GM20000 (cell line): ENCODE data around the gene TTK.
A peak's percentile ranks its signal among the peaks of the same experiment; 100 is the strongest.

Experiments used
- DNase-seq: peaks from one replicate; pipeline ENCODE4 v3.0.0; 2012; ENCODE audit warnings: low spot score
- TF ChIP-seq, protein P1 (sequence below): IDR thresholded peaks from 2 replicates; pipeline ENCODE4 v1.5.1; 2012; ENCODE audit warnings: mild to moderate bottlenecking, control low read depth; ENCODE audit errors: extremely low read depth, missing control alignments

Gene TTK

GRCh38 chr6:80004173-80005072 is at the start of gene TTK:
TTK (plus strand) TSS chr6:80004649; CDS start chr6:80005844, 1,195 bp downstream.
- DNase-seq: peak; percentile 90
- TF ChIP-seq, protein P1, sequence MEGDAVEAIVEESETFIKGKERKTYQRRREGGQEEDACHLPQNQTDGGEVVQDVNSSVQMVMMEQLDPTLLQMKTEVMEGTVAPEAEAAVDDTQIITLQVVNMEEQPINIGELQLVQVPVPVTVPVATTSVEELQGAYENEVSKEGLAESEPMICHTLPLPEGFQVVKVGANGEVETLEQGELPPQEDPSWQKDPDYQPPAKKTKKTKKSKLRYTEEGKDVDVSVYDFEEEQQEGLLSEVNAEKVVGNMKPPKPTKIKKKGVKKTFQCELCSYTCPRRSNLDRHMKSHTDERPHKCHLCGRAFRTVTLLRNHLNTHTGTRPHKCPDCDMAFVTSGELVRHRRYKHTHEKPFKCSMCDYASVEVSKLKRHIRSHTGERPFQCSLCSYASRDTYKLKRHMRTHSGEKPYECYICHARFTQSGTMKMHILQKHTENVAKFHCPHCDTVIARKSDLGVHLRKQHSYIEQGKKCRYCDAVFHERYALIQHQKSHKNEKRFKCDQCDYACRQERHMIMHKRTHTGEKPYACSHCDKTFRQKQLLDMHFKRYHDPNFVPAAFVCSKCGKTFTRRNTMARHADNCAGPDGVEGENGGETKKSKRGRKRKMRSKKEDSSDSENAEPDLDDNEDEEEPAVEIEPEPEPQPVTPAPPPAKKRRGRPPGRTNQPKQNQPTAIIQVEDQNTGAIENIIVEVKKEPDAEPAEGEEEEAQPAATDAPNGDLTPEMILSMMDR: no peak

GRCh38 chr6:79954849-79955248 is 49.6 kb upstream of the TTK start:
- DNase-seq: no peak

DNA sequence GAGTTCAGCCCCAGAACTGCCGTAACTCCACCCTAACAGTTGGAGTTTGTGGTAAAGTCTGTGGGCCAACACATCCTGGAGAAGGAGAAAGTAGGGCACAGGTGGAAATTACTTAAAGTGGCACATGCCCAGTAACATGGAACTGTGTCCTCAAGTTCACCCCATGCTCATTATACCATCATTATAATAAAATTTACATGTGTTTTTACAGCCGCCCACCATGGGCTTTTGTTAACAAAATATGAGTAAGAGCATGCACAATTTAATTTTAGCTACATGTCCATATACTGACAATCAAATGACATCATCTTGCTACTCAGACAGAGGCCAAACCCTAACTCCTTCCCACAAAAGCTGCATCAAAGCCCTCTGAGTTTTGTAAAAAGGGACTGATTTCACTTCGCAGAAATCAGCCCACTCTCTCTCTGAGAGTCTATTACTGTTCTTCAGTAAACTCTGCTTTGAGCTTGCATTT is 39.8 kb upstream of the TTK start:
- DNase-seq: no peak
- TF ChIP-seq, protein P1: no peak

More at GRCh38 chr6:79954849-79955248, 49.6 kb upstream of the TTK start:
- TF ChIP-seq, protein P1: no peak

DNA sequence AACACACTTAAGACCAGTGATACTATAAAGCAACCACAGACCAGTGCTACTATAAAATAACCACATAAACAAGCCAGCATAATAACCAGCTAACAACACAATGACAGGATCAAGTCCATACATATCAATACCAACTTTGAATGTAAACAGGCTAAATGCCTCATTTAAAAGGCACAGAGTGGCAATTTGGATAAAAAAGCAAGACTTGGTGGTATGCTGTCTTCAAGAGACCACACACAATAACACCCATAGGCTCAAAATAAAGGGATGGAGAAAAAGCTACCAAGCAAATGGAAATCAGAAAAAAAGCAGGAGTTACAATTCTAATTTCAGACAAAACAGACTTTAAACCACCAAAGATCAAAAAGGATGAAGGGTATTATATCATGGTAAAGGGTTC is 37.3 kb upstream of the TTK start:
- TF ChIP-seq, protein P1: no peak
- no peak for DNase-seq

DNA sequence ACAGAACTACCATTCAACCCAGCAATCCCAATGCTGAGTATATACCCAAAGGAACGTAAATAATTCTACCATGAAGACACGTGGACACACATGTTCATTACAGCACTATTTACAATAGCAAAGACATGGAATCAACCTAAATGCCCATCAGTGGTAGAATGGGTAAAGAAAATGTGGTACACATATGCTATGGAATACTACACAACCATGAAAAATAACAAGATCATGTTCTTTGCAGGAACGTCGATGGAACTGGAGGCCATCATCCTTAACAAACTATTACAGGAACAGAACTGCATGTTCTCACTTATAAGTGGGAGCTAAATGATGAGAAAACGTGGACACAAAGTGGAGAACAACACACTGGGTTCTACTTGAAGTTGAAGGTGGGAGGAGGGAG is 34.7 kb upstream of the TTK start:
- no peak for DNase-seq
- TF ChIP-seq, protein P1: no peak

DNA sequence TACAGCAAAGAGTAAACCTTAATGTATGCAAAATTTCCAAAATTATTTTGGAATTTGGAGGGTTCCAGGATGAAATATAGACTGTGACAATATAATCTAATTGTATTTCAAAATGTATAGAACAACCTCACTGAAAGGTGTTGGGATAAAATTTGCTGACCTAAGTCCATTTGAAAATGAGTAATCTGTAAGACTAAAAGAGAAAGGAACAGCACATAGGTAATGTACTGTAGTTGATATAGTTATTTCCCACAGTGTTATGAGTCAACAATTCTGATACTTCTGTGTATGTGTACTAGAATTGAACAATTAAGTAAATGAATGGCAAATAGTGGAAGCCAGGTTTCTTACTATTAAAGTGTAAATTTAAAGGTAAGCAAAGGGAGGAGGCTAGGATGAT is 33.3 kb upstream of the TTK start:
- no peak for DNase-seq
- TF ChIP-seq, protein P1: no peak

GRCh38 chr6:79981652-79982051 is 22.8 kb upstream of the TTK start:
- TF ChIP-seq, protein P1: no peak
- no peak for DNase-seq
